IMR-90 (cell line): ENCODE measurements around the gene METTL8. TPM values are rescaled to one million over a fixed set of nuclear protein-coding genes. Genes with fewer than 3 reads are reported as not detected.

Experiments
- ATAC-seq: fragments of 200-7000 bp; cut with Tn5 transposase; 2 replicates; pipeline ENCODE4 v1.9.1; 2020; ENCODE audit warnings: low read depth, mild to moderate bottlenecking, moderate library complexity
- BruUV-seq: library from RNA; stranded (reverse); fragments of 400-500 nt; replicated peaks from 2 replicates; lab custom pipeline; 2021; lab: Mats Ljungman, UMichigan
- CTCF ChIA-PET: fragments of 300-600 bp; formaldehyde crosslinking; extraction: SDS; loops from one replicate; lab custom pipeline; 2021; ENCODE audit warnings: antibody characterized with exemption; lab: Yijun Ruan, JAX
- POLR2A ChIA-PET: fragments of 300-600 bp; sonication (Branson Sonifier 250); formaldehyde crosslinking; loops from one replicate; lab custom pipeline; 2022; ENCODE audit warnings: antibody characterized with exemption; ENCODE audit not compliant: unreplicated experiment; lab: Charles Lee
- DNase-seq: peaks from one replicate; pipeline ENCODE4 v3.0.0; 2013
- H2AFZ ChIP-seq: replicated peaks from 2 replicates; pipeline ENCODE3; 2013; ENCODE audit warnings: low read length, mild to moderate bottlenecking; ENCODE audit not compliant: poor library complexity
- H2AK5ac ChIP-seq: 2 replicates; pipeline ENCODE4 v1.6.1; 2013; ENCODE audit warnings: low read depth, low read length, inconsistent platforms
- H2AK9ac ChIP-seq: replicated peaks from 2 replicates; pipeline ENCODE3; 2013; ENCODE audit warnings: mild to moderate bottlenecking, low read depth, low read length, moderate library complexity; ENCODE audit not compliant: poor library complexity
- H2BK120ac ChIP-seq: 2 replicates; pipeline ENCODE4 v1.6.1; 2013; ENCODE audit warnings: low read depth, low read length, inconsistent platforms
- H2BK15ac ChIP-seq: 3 replicates; pipeline ENCODE4 v1.6.1; 2013; ENCODE audit warnings: low read depth, low read length, inconsistent platforms
- H2BK20ac ChIP-seq: 2 replicates; pipeline ENCODE4 v1.6.1; 2013; ENCODE audit warnings: low read depth, mild to moderate bottlenecking, inconsistent platforms, low read length, moderate library complexity
- H2BK5ac ChIP-seq: 2 replicates; pipeline ENCODE4 v1.6.1; 2013; ENCODE audit warnings: mild to moderate bottlenecking, low read depth, low read length, inconsistent platforms; ENCODE audit not compliant: poor library complexity, severe bottlenecking
- H3K14ac ChIP-seq: replicated peaks from 2 replicates; pipeline ENCODE4 v1.6.1; 2013; ENCODE audit warnings: low read depth, low read length, inconsistent platforms
- H3K18ac ChIP-seq: 2 replicates; pipeline ENCODE4 v1.6.1; 2013; ENCODE audit warnings: low read depth, low read length, control low read depth
- H3K23ac ChIP-seq: 2 replicates; pipeline ENCODE4 v1.6.1; 2013; ENCODE audit warnings: low read depth, low read length, inconsistent platforms
- H3K27ac ChIP-seq: 2 replicates; pipeline ENCODE4 v1.5.1; 2013; ENCODE audit warnings: mild to moderate bottlenecking, control low read depth, low read length; ENCODE audit not compliant: insufficient read depth
- H3K27me3 ChIP-seq: 2 replicates; pipeline ENCODE4 v1.6.1; 2013; ENCODE audit warnings: low read length; ENCODE audit not compliant: control insufficient read depth, insufficient read depth
- H3K36me3 ChIP-seq: 2 replicates; pipeline ENCODE4 v1.6.1; 2013; ENCODE audit warnings: low read length, mixed read lengths; ENCODE audit not compliant: control insufficient read depth, insufficient read depth
- H3K4ac ChIP-seq: 2 replicates; pipeline ENCODE4 v1.6.1; 2013; ENCODE audit warnings: low read depth, low read length, inconsistent platforms
- H3K4me1 ChIP-seq: 2 replicates; pipeline ENCODE4 v1.6.1; 2013; ENCODE audit warnings: low read length, mixed read lengths; ENCODE audit not compliant: control insufficient read depth, insufficient read depth
- H3K4me2 ChIP-seq: 2 replicates; pipeline ENCODE4 v1.6.1; 2013; ENCODE audit warnings: low read depth, mild to moderate bottlenecking, control low read depth, low read length, moderate library complexity
- H3K4me3 ChIP-seq: 2 replicates; pipeline ENCODE4 v1.5.1; 2013; ENCODE audit warnings: low read depth, mild to moderate bottlenecking, control low read depth, low read length, moderate library complexity; ENCODE audit not compliant: insufficient read depth
- H3K56ac ChIP-seq: 2 replicates; pipeline ENCODE4 v1.6.1; 2013; ENCODE audit warnings: low read length, inconsistent platforms; ENCODE audit not compliant: insufficient read depth; ENCODE audit errors: extremely low read depth
- H3K79me1 ChIP-seq, 2 experiments: 2 replicates each; pipeline ENCODE4 v1.6.1; 2013; ENCODE audit warnings: low read length in 2 of 2, inconsistent platforms in 1 of 2, low read depth in 1 of 2
- H3K9ac ChIP-seq: 2 replicates; pipeline ENCODE4 v1.6.1; 2013; ENCODE audit warnings: low read depth, low read length, control low read depth
- H3K9me1 ChIP-seq: 2 replicates; pipeline ENCODE4 v1.6.1; 2013; ENCODE audit warnings: low read length, inconsistent platforms; ENCODE audit not compliant: insufficient read depth
- H3K9me3 ChIP-seq: 2 replicates; pipeline ENCODE4 v1.6.1; 2013; ENCODE audit warnings: low read length; ENCODE audit not compliant: control insufficient read depth, insufficient read depth
- H4K20me1 ChIP-seq: 2 replicates; pipeline ENCODE4 v1.6.1; 2013; ENCODE audit warnings: low read length, inconsistent platforms; ENCODE audit not compliant: insufficient read depth
- H4K5ac ChIP-seq: 2 replicates; pipeline ENCODE4 v1.6.1; 2013; ENCODE audit warnings: mild to moderate bottlenecking, low read depth, low read length, control low read depth
- H4K8ac ChIP-seq, 2 experiments: 2 replicates each; pipeline ENCODE4 v1.6.1; 2013; ENCODE audit warnings: low read depth in 2 of 2, low read length in 2 of 2, control low read depth in 1 of 2, inconsistent platforms in 1 of 2
- H4K91ac ChIP-seq: 2 replicates; pipeline ENCODE4 v1.6.1; 2013; ENCODE audit warnings: low read depth, low read length, inconsistent platforms; ENCODE audit not compliant: insufficient read depth
- MAFK ChIP-seq: IDR thresholded peaks from 2 replicates; pipeline ENCODE4 v1.6.1; 2012; ENCODE audit warnings: low read depth, low read length, improper control_type of control experiment
- dilution Hi-C: fragments of 300-500 bp; cut with HindIII; formaldehyde crosslinking; loops from one replicate; pipeline ENCODE4 v1.14.3; 2018; ENCODE audit warnings: low sequenced_read_pairs; ENCODE audit not compliant: unreplicated experiment
- in situ Hi-C: fragments of 300-500 bp; cut with MboI; formaldehyde crosslinking; loops from 3 replicates; pipeline ENCODE4 v1.14.3; 2019; ENCODE audit warnings: low sequenced_read_pairs, inconsistent platforms, mixed read lengths
- intact Hi-C: fragments of 100-400 bp; cut with micrococcal nuclease; formaldehyde crosslinking; loops from 2 replicates; pipeline ENCODE4 v1.10.0; 2022
- polyA plus RNA-seq, 3 experiments: library from polyadenylated mRNA; depleted of rRNA; stranded (reverse); fragments of >200 nt; gene quantifications; 2 replicates each; pipeline ENCODE4 v1.2.3, GENCODE V29; 2012; ENCODE audit warnings: low replicate concordance in 1 of 3
- total RNA-seq: library from RNA; depleted of rRNA; stranded (reverse); fragments of >200 nt; gene quantifications from 2 replicates; pipeline ENCODE4 v1.2.3, GENCODE V29; 2012

The METTL8 gene
- total and polyA plus RNA-seq, 2 of the 4 experiments (the other 2 are of a cell fraction): 6.9 to 10.6 TPM

GRCh38 chr2:171482308-171482707, 48.5 kb upstream of the METTL8 start:
- Histone ChIP-seq H3K14ac (no peak overlapping the region; the same call in 1 of the 2 replicates), H2BK15ac (no peak overlapping the region), H2AK5ac (no peak overlapping the region), H3K9me3 (no peaks in the 10 kb centered on the region), H2BK5ac (no peak overlapping the region), H3K79me1 (no peaks in the 10 kb centered on the region; a peak in 1 of 4 replicates), H3K9ac (no peak overlapping the region), H4K20me1 (no peaks in the 10 kb centered on the region), H4K91ac (no peak overlapping the region), H3K36me3 (0 out of 2 replicates have a peak, but pooled peaks cover 1% of the 10 kb centered on the region), H3K4me1 (peaks cover 2% of the 10 kb centered on the region), H3K27me3 (no peaks in the 10 kb centered on the region), H3K9me1 (peaks cover 8% of the 10 kb centered on the region; the same call in 1 of the 2 replicates), H2BK20ac (no peak overlapping the region), H3K23ac (no peak overlapping the region), H2AFZ (no peak overlapping the region), H3K18ac (no peak overlapping the region), H3K4ac (no peak overlapping the region), H2AK9ac (no peak overlapping the region), H4K5ac (no peak overlapping the region), H3K27ac (no peak overlapping the region), H3K56ac (no peak overlapping the region), H2BK120ac (no peak overlapping the region), H3K4me3 (no peak overlapping the region), H4K8ac (no peak overlapping the region), H3K4me2 (no peak overlapping the region)
- intact Hi-C loops (no loop called here), dilution Hi-C loops (no loop called here), in situ Hi-C loops (no loop called here)
- BruUV-seq: no TSS peak
- TF ChIP-seq MAFK: no peak
- ATAC-seq (peak; percentile 54; the same call in 1 of the 2 replicates), DNase-seq (no peak)
- CTCF ChIA-PET: no interaction called here
- POLR2A ChIA-PET: no interaction called here
